SJSA1 (cell line): ENCODE data around the gene CAB39L. TPM values are rescaled to one million over a fixed set of nuclear protein-coding genes. Genes with fewer than 3 reads are reported as not detected.

Experiments
- DNase-seq, 2 experiments: peaks; one replicate each; pipeline ENCODE4 v3.0.0-alpha.2; 2015 to 2020; ENCODE audit warnings: low spot score in 2 of 2, low read depth in 1 of 2
- H3K27ac ChIP-seq: fragments of 250-450 bp; sonication (Bioruptor Pico); 2 replicates; pipeline ENCODE4 v1.5.1; 2020; ENCODE audit warnings: mild to moderate bottlenecking, moderate library complexity
- H3K27me3 ChIP-seq: fragments of 250-450 bp; sonication (Bioruptor Pico); replicated peaks from 2 replicates; pipeline ENCODE4 v1.5.1; 2020; ENCODE audit warnings: mild to moderate bottlenecking, moderate library complexity
- H3K36me3 ChIP-seq: fragments of 250-450 bp; sonication (Bioruptor Pico); 2 replicates; pipeline ENCODE4 v1.5.1; 2020; ENCODE audit warnings: mild to moderate bottlenecking
- H3K4me1 ChIP-seq: fragments of 250-450 bp; sonication (Bioruptor Pico); replicated peaks from 2 replicates; pipeline ENCODE4 v1.6.1; 2021; ENCODE audit warnings: mild to moderate bottlenecking
- H3K4me3 ChIP-seq: fragments of 250-450 bp; sonication (Bioruptor Pico); 2 replicates; pipeline ENCODE4 v1.5.1; 2020; ENCODE audit warnings: mild to moderate bottlenecking
- H3K9me3 ChIP-seq: fragments of 250-450 bp; sonication (Bioruptor Pico); replicated peaks from 2 replicates; pipeline ENCODE4 v1.5.1; 2020; ENCODE audit warnings: mild to moderate bottlenecking
- total RNA-seq: library from RNA; depleted of rRNA; stranded (reverse); fragments of >200 nt; shearing (Covaris generic); gene quantifications from 2 replicates; pipeline ENCODE4 v1.2.3, GENCODE V29; 2014

CAB39L gene
- total RNA-seq, 1 experiment from 2014 or later = 6.5 TPM

- no peak for DNase-seq
- Histone ChIP-seq H3K4me3 (no peak overlapping the region), H3K9me3 (no peaks in the 10 kb centered on the region), H3K27ac (peak overlapping the region; percentile 76; the same call in 1 of the 2 replicates), H3K4me1 (peaks cover 25% of the 10 kb centered on the region), H3K27me3 (no peaks in the 10 kb centered on the region), H3K36me3 (no peaks in the 10 kb centered on the region)
These were observed 9.6 kb upstream of the CAB39L start for GRCh38 chr13:49453465-49453864.

GRCh38 chr13:49452725-49453457 lies 9.0 kb upstream of the CAB39L start:
- no peaks in the 10 kb centered on the region for H3K27me3 ChIP-seq
- no peak overlapping the region for H3K4me3 ChIP-seq
- H3K36me3 ChIP-seq = no peaks in the 10 kb centered on the region
- no peak for DNase-seq
- H3K9me3 ChIP-seq = no peaks in the 10 kb centered on the region
- peaks cover 26% of the 10 kb centered on the region for H3K4me1 ChIP-seq
- H3K27ac ChIP-seq = no peak overlapping the region

GRCh38 chr13:49450105-49450819 lies 6.4 kb upstream of the CAB39L start:
- DNase-seq = no peak
- H3K4me3 ChIP-seq = no peak overlapping the region
- no peak overlapping the region for H3K27ac ChIP-seq
- H3K36me3 ChIP-seq = no peaks in the 10 kb centered on the region
- peaks cover 21% of the 10 kb centered on the region for H3K4me1 ChIP-seq
- no peaks in the 10 kb centered on the region for H3K9me3 ChIP-seq
- H3K27me3 ChIP-seq = no peaks in the 10 kb centered on the region

- no peak overlapping the region for H3K27ac ChIP-seq
- no peaks in the 10 kb centered on the region for H3K36me3 ChIP-seq
- no peak for DNase-seq
- peaks cover 15% of the 10 kb centered on the region for H3K4me1 ChIP-seq
- H3K4me3 ChIP-seq = no peak overlapping the region
- no peaks in the 10 kb centered on the region for H3K27me3 ChIP-seq
- no peaks in the 10 kb centered on the region for H3K9me3 ChIP-seq
These were observed 4.9 kb upstream of the CAB39L start for GRCh38 chr13:49448753-49449152.

- Histone ChIP-seq H3K4me1 (peaks cover 18% of the 10 kb centered on the region), H3K9me3 (no peaks in the 10 kb centered on the region), H3K4me3 (no peak overlapping the region), H3K27me3 (no peaks in the 10 kb centered on the region), H3K27ac (no peak overlapping the region), H3K36me3 (no peaks in the 10 kb centered on the region)
- no peak for DNase-seq
These were observed 2.6 kb upstream of the CAB39L start for GRCh38 chr13:49446473-49446872.

GRCh38 chr13:49444524-49445395 lies 896 bp upstream of the CAB39L start:
- Histone ChIP-seq H3K4me1 (peaks cover 18% of the 10 kb centered on the region), H3K9me3 (no peaks in the 10 kb centered on the region), H3K27me3 (no peaks in the 10 kb centered on the region), H3K4me3 (peak overlapping the region; percentile 52), H3K27ac (peak overlapping the region; percentile 48), H3K36me3 (no peaks in the 10 kb centered on the region)
- DNase-seq = peak in 1 of 2 experiments; percentile 35

- Histone ChIP-seq H3K4me1 (peaks cover 15% of the 10 kb centered on the region), H3K9me3 (no peaks in the 10 kb centered on the region), H3K4me3 (peak overlapping the region; percentile 52), H3K36me3 (no peaks in the 10 kb centered on the region), H3K27ac (peak overlapping the region; percentile 71), H3K27me3 (no peaks in the 10 kb centered on the region)
- no peak for DNase-seq
These were observed 534 bp downstream of the CAB39L start for GRCh38 chr13:49443357-49443703.

- DNase-seq = no peak
These were observed 2.0 kb downstream of the CAB39L start for GRCh38 chr13:49441846-49442245.

GRCh38 chr13:49441312-49441711 lies 2.6 kb downstream of the CAB39L start:
- H3K9me3 ChIP-seq = no peaks in the 10 kb centered on the region
- H3K4me3 ChIP-seq = no peak overlapping the region
- H3K27me3 ChIP-seq = no peaks in the 10 kb centered on the region
- DNase-seq = no peak
- H3K36me3 ChIP-seq = no peaks in the 10 kb centered on the region
- H3K27ac ChIP-seq = no peak overlapping the region
- peaks cover 15% of the 10 kb centered on the region for H3K4me1 ChIP-seq

More at GRCh38 chr13:49441846-49442245, 2.0 kb downstream of the CAB39L start:
- Histone ChIP-seq H3K9me3 (no peaks in the 10 kb centered on the region), H3K27me3 (no peaks in the 10 kb centered on the region), H3K4me3 (no peak overlapping the region), H3K27ac (no peak overlapping the region), H3K4me1 (peaks cover 15% of the 10 kb centered on the region), H3K36me3 (no peaks in the 10 kb centered on the region)

- Histone ChIP-seq H3K4me3 (no peak overlapping the region), H3K36me3 (no peaks in the 10 kb centered on the region), H3K27me3 (no peaks in the 10 kb centered on the region), H3K27ac (no peak overlapping the region), H3K4me1 (peaks cover 8% of the 10 kb centered on the region), H3K9me3 (no peaks in the 10 kb centered on the region)
- DNase-seq = no peak
These were observed 4.3 kb downstream of the CAB39L start for GRCh38 chr13:49439609-49440008.

GRCh38 chr13:49437705-49438104 lies 6.2 kb downstream of the CAB39L start:
- Histone ChIP-seq H3K27me3 (no peaks in the 10 kb centered on the region), H3K4me1 (peaks cover 8% of the 10 kb centered on the region), H3K9me3 (no peaks in the 10 kb centered on the region), H3K36me3 (no peaks in the 10 kb centered on the region), H3K27ac (no peak overlapping the region), H3K4me3 (no peak overlapping the region)
- DNase-seq = no peak

- DNase-seq = peak in 1 of 2 experiments; percentile 22
These were observed 7.0 kb downstream of the CAB39L start for GRCh38 chr13:49436890-49437289.

GRCh38 chr13:49435992-49436391 lies 7.9 kb downstream of the CAB39L start:
- H3K4me1 ChIP-seq = no peaks in the 10 kb centered on the region
- no peak overlapping the region for H3K27ac ChIP-seq
- DNase-seq = no peak
- no peaks in the 10 kb centered on the region for H3K36me3 ChIP-seq
- H3K9me3 ChIP-seq = no peaks in the 10 kb centered on the region
- H3K27me3 ChIP-seq = no peaks in the 10 kb centered on the region
- H3K4me3 ChIP-seq = no peak overlapping the region

More at GRCh38 chr13:49436890-49437289, 7.0 kb downstream of the CAB39L start:
- Histone ChIP-seq H3K4me1 (peaks cover 3% of the 10 kb centered on the region), H3K36me3 (no peaks in the 10 kb centered on the region), H3K27ac (no peak overlapping the region), H3K27me3 (no peaks in the 10 kb centered on the region), H3K9me3 (no peaks in the 10 kb centered on the region), H3K4me3 (no peak overlapping the region)

- Histone ChIP-seq H3K36me3 (no peaks in the 10 kb centered on the region), H3K4me3 (no peak overlapping the region), H3K4me1 (no peaks in the 10 kb centered on the region), H3K27ac (no peak overlapping the region), H3K27me3 (no peaks in the 10 kb centered on the region), H3K9me3 (no peaks in the 10 kb centered on the region)
- DNase-seq = no peak
These were observed 14.7 kb downstream of the CAB39L start for GRCh38 chr13:49429121-49429520.
